PC-3 (cell line): Measurements from ENCODE around the gene ZBTB7C.

ENCODE experiments used
- CTCF ChIP-seq: fragments of 300-600 bp; sonication (generic); conservative IDR thresholded peaks from 2 replicates; pipeline ENCODE4 v1.5.1; 2017; ENCODE audit warnings: antibody characterized with exemption, low read depth, mild to moderate bottlenecking, low read length
- EZH2 ChIP-seq: fragments of 300-600 bp; sonication (generic); IDR thresholded peaks from one replicate; pipeline ENCODE4 v1.6.1; 2017; ENCODE audit warnings: antibody characterized with exemption, mild to moderate bottlenecking, low read length; ENCODE audit not compliant: unreplicated experiment

GRCh38 chr18:48430150-48430549 is 21.0 kb upstream of the ZBTB7C start:
- TF ChIP-seq EZH2 (no peak), CTCF (no peak)
